Measurements from ENCODE around the gene IGF2BP2. TPM values are rescaled to one million over a fixed set of nuclear protein-coding genes. Genes with fewer than 3 reads are reported as not detected.
A peak's percentile ranks its signal among the peaks of the same experiment; 100 is the strongest.

The IGF2BP2 gene
- total and polyA plus RNA-seq, 2 of the 13 experiments (the other 11 are each of a cell fraction or from before 2014, with no cell fraction given), result 6.5 to 46.0 TPM

DNA sequence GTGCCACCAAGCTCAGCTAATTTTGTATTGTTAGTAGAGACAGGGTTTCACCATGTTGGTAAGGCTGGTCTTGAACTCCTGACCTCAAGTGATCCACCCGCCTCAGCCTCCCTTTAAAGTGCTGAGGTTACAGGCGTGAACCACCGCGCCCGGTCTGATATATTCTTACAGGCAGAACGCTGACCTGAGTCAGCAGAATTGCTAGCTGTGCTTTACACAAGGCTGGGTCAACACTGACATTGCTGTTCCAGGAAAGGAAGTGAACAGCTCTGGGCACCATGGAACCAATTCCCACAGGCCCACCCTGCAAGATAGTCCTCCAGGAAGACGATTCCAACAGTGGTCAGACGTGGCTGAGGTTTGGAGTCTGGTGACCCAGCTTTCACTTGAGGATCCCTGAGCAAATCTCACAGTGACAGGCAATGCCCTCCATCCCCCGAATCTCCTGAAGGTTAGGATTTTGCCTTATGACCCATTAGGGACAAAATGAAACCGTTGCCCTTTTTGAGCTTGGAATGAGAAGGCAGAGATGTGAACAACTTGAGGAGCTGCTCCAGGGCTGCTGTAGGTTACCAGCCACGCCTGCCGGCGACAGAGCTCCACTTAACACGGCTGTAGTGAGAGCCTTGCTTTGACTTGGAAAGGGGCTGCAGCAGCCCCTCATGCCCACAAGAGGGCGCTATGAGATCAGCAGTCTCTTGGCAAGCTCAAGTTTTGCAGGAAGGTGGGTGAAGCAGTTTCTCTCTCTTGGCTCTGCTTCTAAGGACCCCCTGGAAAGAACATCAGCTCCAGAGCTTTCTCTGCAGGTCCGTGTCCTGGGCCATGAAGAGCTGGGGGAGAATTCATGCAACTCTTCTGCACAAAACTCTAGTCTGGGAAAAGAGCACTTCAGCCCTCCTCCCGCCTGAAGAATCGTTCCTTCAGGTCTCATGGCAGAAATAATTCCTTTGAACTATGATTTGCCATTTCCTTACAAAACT lies 164.6 kb downstream of the IGF2BP2 start:
- no peaks in the 10 kb centered on the region for H3K79me2 ChIP-seq (ENCODE audit: insufficient read depth, low read length)
- H2AFZ ChIP-seq (ENCODE audit: low read length), result no peak overlapping the region
- H3K4me2 ChIP-seq (ENCODE audit: low read depth, low read length), result no peak overlapping the region
- in situ Hi-C loops (cut with HindIII; ENCODE audit: extremely low pct_ligation_motif_present, low pct_unique_long_range_greater_than_20kb) (loop anchor here (10.0 kb wide), 1 partner anchor 245 kb away; no protein-coding TSS in a partner anchor), intact Hi-C loops (cut with micrococcal nuclease; ENCODE audit: unreplicated experiment) (loop anchor here (2.0 to 5.0 kb wide), 3 partner anchors 107 to 247 kb away; no protein-coding TSS in a partner anchor)
- no peak overlapping the region for H3K4me3 ChIP-seq (replicated peaks in 1 of 3; ENCODE audit: insufficient read depth in 1 of 3, low read depth in 2 of 3, low read length in 3 of 3)
- no peaks in the 10 kb centered on the region for H3K9me3 ChIP-seq (ENCODE audit: low read length)
- H3K27ac ChIP-seq (ENCODE audit: extremely low read length, insufficient read depth, low read length), result no peak overlapping the region
- no peaks in the 10 kb centered on the region for H3K4me1 ChIP-seq (ENCODE audit: insufficient read depth, low read length)
- FAIRE-seq (peak; percentile 80), ATAC-seq (peak; percentile 80), DNase-seq (ENCODE audit: low spot score) (peak; percentile 72)
- peaks cover 25 to 46% of the 10 kb centered on the region in 2 experiments for H3K36me3 ChIP-seq (replicated peaks in 1 of 2; ENCODE audit: control insufficient read depth in 1 of 2, insufficient read depth in 2 of 2, low read length in 2 of 2)
- no peaks in the 10 kb centered on the region for H3K27me3 ChIP-seq (ENCODE audit: control insufficient read depth in 1 of 2, insufficient read depth in 2 of 2, low read length in 2 of 2)
- no peaks in the 10 kb centered on the region for H4K20me1 ChIP-seq (ENCODE audit: insufficient read depth, low read length)
- POLR2A ChIA-PET, result interaction anchor here (0.8 to 1.1 kb wide), 2 partner anchors 108 to 162 kb away, joined by 3 to 4 read pairs; no protein-coding TSS in a partner anchor
- WGBS (ENCODE audit: low lambda C conversion rate), result 73% methylated on average over 17 of the region's 18 CpGs
- BruUV-seq (replicated peaks), result no TSS peak
- CTCF ChIA-PET (ENCODE audit: low intra/inter-chr PET ratio, low total read pairs), result interaction anchor here (1.5 to 1.9 kb wide), 2 partner anchors 108 to 247 kb away, joined by 4 to 8 read pairs; no protein-coding TSS in a partner anchor
- H3K9ac ChIP-seq (ENCODE audit: insufficient read depth, low read depth, low read length), result no peak overlapping the region
- no peak for TF ChIP-seq ONECUT2 (CRISPR knock-in tag; IDR thresholded peaks at IDR 0.05)
- TF ChIP-seq, protein P1, sequence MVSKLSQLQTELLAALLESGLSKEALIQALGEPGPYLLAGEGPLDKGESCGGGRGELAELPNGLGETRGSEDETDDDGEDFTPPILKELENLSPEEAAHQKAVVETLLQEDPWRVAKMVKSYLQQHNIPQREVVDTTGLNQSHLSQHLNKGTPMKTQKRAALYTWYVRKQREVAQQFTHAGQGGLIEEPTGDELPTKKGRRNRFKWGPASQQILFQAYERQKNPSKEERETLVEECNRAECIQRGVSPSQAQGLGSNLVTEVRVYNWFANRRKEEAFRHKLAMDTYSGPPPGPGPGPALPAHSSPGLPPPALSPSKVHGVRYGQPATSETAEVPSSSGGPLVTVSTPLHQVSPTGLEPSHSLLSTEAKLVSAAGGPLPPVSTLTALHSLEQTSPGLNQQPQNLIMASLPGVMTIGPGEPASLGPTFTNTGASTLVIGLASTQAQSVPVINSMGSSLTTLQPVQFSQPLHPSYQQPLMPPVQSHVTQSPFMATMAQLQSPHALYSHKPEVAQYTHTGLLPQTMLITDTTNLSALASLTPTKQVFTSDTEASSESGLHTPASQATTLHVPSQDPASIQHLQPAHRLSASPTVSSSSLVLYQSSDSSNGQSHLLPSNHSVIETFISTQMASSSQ (IDR thresholded peaks at IDR 0.05; ENCODE audit: low read depth), result 0 out of 2 replicates have a peak, but pooled peaks have one; percentile 13
- TF ChIP-seq, protein P1 (CRISPR knock-in tag; IDR thresholded peaks at IDR 0.05; ENCODE audit: borderline replicate concordance), result no peak
- peak; percentile 87 for TF ChIP-seq XRCC5 (optimal IDR thresholded peaks at IDR 0.05; ENCODE audit: low read length)
- TF ChIP-seq BORCS8-MEF2B (CRISPR knock-in tag; IDR thresholded peaks at IDR 0.05), result no peak
- no peak for TF ChIP-seq ZNF749 (CRISPR knock-in tag; IDR thresholded peaks at IDR 0.05; ENCODE audit: borderline replicate concordance)
- TF ChIP-seq RAD21 (CRISPR knock-in tag; IDR thresholded peaks at IDR 0.05), result peak; percentile 80
- TF ChIP-seq ZNF33B (CRISPR knock-in tag; IDR thresholded peaks at IDR 0.05), result 0 out of 2 replicates have a peak, but pooled peaks have one; percentile 57
- TF ChIP-seq ZNF274 (CRISPR knock-in tag; IDR thresholded peaks at IDR 0.05), result peak; percentile 74; the same call in 1 of the 2 replicates
- peak; percentile 41; the same call in 1 of the 2 replicates for TF ChIP-seq SMAD1 (CRISPR knock-in tag; IDR thresholded peaks at IDR 0.05; ENCODE audit: borderline replicate concordance, low read depth)
- TF ChIP-seq, protein P2, sequence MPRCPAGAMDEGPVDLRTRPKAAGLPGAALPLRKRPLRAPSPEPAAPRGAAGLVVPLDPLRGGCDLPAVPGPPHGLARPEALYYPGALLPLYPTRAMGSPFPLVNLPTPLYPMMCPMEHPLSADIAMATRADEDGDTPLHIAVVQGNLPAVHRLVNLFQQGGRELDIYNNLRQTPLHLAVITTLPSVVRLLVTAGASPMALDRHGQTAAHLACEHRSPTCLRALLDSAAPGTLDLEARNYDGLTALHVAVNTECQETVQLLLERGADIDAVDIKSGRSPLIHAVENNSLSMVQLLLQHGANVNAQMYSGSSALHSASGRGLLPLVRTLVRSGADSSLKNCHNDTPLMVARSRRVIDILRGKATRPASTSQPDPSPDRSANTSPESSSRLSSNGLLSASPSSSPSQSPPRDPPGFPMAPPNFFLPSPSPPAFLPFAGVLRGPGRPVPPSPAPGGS (CRISPR knock-in tag; IDR thresholded peaks at IDR 0.05), result 0 out of 2 replicates have a peak, but pooled peaks have one; percentile 36
- 0 out of 2 replicates have a peak, but pooled peaks have one; percentile 41 for TF ChIP-seq ZSCAN25 (CRISPR knock-in tag; IDR thresholded peaks at IDR 0.05)
- TF ChIP-seq, protein P3, sequence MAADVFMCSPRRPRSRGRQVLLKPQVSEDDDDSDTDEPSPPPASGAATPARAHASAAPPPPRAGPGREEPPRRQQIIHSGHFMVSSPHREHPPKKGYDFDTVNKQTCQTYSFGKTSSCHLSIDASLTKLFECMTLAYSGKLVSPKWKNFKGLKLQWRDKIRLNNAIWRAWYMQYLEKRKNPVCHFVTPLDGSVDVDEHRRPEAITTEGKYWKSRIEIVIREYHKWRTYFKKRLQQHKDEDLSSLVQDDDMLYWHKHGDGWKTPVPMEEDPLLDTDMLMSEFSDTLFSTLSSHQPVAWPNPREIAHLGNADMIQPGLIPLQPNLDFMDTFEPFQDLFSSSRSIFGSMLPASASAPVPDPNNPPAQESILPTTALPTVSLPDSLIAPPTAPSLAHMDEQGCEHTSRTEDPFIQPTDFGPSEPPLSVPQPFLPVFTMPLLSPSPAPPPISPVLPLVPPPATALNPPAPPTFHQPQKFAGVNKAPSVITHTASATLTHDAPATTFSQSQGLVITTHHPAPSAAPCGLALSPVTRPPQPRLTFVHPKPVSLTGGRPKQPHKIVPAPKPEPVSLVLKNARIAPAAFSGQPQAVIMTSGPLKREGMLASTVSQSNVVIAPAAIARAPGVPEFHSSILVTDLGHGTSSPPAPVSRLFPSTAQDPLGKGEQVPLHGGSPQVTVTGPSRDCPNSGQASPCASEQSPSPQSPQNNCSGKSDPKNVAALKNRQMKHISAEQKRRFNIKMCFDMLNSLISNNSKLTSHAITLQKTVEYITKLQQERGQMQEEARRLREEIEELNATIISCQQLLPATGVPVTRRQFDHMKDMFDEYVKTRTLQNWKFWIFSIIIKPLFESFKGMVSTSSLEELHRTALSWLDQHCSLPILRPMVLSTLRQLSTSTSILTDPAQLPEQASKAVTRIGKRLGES (CRISPR knock-in tag; IDR thresholded peaks at IDR 0.05; ENCODE audit: borderline replicate concordance), result no peak
- peak; percentile 72; the same call in 1 of the 2 replicates for TF ChIP-seq ERF (CRISPR knock-in tag; IDR thresholded peaks at IDR 0.05)
